GM12865 (cell line): ENCODE data around the gene ULBP1.
A peak's percentile ranks its signal among the peaks of the same experiment; 100 is the strongest.
"Not testable (repeated sequence)": the region's sequence is repeated elsewhere in the genome, so short reads cannot be mapped to it uniquely, and the experiment has no call there.

Experiments
- DNase-seq: peaks from one replicate; pipeline ENCODE4 v3.0.0; 2010; ENCODE audit warnings: low read depth
- H3K4me3 ChIP-seq: 2 replicates; pipeline ENCODE4 v1.5.1; 2011; ENCODE audit warnings: mild to moderate bottlenecking, low read depth, low read length, control low read depth
- TF ChIP-seq, protein P1 (sequence below): IDR thresholded peaks from 2 replicates; pipeline ENCODE4 v1.5.1; 2011; ENCODE audit warnings: low read length, control low read depth, low read depth, inconsistent platforms; ENCODE audit not compliant: insufficient read depth; ENCODE audit errors: missing control alignments

The ULBP1 gene

DNA sequence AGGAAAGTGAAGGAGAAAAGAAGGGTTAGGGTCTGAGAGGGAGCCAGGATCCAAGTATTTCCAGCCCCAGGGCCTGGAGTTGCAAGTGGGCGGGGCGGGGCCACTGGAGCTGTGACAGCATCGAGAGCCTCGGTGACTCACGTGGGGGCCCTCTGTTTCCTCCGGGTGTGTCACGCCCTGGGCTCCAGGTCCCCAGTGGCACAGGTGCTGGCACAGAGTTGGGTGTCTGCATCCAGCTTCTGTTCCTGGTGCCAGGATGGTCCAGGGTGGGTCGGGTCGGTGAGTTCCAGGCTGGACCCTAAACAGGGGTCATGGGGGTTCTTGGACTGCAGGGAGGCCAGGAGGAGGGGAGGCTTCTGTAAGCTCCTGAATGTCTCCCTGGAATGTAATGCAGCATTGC, 44.8 kb downstream of the ULBP1 start:
- no peak for DNase-seq
- TF ChIP-seq, protein P1, sequence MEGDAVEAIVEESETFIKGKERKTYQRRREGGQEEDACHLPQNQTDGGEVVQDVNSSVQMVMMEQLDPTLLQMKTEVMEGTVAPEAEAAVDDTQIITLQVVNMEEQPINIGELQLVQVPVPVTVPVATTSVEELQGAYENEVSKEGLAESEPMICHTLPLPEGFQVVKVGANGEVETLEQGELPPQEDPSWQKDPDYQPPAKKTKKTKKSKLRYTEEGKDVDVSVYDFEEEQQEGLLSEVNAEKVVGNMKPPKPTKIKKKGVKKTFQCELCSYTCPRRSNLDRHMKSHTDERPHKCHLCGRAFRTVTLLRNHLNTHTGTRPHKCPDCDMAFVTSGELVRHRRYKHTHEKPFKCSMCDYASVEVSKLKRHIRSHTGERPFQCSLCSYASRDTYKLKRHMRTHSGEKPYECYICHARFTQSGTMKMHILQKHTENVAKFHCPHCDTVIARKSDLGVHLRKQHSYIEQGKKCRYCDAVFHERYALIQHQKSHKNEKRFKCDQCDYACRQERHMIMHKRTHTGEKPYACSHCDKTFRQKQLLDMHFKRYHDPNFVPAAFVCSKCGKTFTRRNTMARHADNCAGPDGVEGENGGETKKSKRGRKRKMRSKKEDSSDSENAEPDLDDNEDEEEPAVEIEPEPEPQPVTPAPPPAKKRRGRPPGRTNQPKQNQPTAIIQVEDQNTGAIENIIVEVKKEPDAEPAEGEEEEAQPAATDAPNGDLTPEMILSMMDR, result no peak
- no peak overlapping the region for H3K4me3 ChIP-seq

DNA sequence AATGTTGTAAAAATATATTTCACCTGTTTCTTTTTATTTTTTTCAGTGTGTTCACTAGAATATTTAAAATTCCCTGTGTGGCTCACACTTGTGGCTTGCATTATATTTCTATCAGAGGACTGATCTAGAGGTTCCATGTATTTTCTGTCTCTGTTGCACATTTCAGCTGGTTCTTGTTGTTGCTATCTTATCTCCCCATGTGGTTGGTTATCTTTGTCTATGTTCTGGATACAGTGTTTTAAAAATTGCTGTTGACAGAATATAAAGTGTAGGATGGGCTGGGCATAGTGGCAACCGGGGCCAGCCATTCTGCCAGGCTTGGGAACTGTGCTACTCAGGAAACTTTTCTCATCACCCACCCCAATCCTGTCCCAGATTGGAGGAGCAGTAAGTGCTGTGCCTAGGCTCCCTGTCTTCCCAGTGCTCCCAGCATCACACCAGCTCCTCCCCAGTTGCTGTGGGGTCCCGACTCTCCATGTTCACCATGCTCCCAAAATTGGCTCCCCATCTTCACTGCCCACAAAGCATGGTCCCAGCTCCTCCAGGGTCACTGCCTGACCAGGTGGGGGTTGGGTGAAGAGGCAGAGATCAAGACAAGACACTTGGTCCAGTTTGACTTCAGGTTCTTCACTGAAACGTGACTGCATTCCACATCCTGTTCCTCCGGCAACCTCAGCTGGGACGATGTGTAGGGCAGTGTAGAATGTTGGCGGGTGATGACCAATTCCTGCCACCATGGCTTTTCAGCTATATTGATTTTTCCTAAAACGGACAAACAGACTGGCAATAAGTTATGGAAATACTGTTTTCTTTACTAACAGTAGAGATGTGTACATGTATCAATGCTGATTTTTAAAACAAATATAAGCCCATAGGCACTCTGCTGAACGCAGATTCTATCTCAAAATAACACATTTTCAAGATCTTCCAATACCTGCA, 49.4 kb downstream of the ULBP1 start:
- H3K4me3 ChIP-seq, DNase-seq: not testable (repeated sequence)

DNA sequence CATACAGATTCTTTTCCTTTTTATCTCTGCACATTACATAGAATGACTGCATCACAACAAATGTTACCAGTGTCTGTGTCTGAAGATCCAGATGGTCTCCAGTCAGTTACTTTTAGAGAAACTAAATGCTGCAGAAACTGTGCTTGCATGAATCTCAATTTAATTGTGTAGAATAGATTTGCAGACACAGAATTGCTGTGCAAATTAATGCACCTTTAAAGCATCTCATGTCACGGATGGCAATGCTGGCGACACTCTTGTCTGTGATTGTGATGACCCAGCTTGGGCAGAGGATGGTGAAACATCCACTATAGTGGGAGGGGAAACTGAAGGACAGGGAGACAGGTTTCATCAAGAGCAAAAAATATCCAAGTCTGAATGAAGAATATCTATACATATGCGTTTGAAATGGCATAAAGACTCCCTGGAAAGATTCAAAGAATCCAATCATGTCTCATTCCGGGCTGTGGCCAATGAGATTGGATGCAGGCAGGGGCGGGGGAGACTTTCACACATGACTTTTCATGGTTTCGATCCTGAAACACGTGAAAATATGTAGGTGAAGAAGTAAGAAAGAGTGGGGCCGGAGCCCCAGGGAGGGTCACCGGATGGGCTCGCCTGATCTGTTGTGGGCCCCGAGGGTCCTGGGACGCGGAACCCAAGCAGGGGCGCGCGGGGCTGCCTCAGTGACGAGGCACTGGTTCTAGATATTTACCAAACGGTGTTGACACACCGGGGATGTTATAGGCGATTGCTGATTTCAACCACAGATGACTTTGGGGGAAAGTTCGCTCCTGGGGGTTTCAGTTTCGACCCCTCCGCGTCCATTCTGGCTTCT, 50.3 kb downstream of the ULBP1 start:
- DNase-seq, H3K4me3 ChIP-seq: not testable (repeated sequence)

DNA sequence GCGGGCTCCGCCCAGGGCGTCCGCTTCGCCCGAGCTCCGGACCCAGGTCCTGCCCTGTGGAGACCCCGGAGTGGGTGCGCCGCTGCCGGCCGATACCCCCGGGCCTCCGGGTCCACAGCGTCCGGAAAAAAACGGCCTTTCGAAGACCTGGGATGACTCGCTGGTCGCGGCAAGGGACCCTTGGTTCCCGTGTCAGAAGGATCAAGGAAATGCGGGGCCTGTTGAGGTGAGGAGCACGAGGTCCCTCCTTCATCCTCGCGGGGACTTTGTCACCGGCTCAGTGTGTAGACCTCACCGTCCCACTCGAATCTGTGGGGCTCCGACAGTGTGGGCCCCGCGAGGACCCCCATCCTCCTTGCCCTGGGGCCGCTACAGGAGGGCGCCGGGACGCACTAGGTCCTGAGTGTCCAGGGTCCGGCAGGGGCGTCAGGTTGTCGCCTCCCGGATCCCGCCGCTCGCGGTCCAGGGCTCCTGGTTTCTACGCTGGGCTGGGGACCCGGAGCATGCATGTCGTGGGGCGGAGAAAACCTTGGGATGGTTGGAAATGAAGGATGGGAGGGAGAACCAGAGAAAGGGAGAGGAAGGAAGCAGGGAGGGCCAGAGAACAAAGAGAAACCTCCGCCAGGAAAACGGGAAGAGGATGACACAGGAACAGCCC, 51.0 kb downstream of the ULBP1 start:
- DNase-seq, H3K4me3 ChIP-seq: not testable (repeated sequence)

DNA sequence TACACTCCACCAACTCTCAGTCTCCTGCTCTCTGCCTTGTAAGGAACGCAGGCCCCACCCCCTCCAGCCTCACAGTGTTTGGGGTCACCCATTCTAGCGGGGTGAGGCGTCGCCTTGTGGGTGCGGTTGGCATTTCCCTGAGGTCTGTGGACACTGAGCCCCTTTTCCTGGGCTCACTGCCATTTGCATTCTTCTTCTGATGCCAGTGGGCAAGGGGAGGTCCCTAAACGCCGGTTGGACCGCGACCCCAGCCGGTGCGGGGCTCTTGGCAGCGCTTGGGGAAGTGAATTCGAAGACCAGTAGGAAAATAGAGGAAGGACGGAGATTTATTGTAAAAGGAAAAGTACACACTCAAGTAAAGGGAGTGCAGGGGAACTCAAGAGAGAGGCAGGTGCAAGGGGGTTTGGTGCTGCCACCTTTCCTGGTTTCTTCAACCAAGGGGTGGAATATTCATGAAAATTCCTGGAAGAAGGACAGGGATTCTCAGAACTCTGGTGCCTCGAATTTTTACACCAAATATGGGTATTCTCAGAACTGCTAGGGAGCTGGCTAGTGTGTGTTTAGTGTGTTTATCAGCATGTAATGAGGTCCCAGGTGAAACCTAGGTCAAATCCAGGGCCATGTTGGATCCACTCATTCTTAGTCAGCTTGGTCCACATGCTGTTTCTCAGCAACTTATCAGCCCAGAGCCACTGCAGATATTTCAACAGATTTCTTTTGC, 51.7 kb downstream of the ULBP1 start:
- DNase-seq, H3K4me3 ChIP-seq: not testable (repeated sequence)

DNA sequence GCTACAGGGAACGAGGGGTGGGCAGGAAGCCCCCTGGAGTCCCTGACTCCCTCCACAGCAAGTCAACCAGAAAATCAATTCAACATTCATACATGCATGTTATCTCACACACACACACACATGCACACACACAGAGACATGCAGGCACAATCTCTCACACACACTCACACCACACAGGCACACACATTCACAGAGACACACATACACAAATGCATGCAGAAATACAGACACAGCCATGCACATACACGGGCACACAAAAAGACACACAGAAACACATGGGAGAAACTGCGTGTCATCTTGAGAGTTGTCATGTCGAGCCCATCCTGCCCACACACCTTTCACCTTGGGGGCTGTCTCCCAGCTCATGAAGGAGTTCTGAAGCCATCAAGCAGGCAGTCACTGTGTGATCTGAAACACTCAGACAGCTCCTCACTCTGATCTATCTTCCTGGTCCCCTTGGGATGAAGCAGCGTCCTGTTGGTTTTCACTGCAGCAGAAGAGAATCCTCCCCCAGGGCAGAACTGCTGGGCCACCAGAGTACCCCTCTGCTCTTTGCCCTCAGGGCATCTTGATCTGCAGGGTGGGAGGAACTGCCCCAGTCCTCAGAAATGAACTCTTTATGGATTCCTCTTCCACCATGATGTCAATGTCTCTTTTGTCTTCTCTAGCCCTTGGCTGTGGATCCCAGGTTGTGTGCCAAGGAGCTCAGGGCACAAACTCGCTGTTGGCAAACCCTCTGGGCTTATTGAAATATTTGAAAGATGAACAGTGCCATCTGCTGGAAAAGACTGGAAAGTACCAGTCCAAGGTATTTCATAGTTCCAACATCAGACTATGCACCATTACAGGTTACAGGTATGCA, 52.8 kb downstream of the ULBP1 start:
- TF ChIP-seq, protein P1, result peak; percentile 48
- H3K4me3 ChIP-seq, result no peak overlapping the region
- peak; percentile 68 for DNase-seq

DNA sequence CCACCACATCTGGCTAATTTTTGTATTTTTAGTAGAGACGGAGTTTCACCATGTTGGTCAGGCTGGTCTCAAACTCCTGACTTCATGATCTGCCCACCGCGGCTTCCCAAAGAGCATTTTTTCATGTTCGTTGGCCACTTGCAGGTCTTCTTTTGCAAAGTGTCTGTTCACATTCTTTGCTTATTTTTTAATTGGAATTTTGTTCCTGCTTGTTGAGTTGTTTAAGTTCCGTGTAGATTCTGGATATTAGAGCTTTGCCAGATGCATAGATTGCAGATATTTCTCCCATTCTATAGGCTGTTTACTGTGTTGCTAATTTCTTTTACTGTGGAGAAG, 53.4 kb downstream of the ULBP1 start:
- not testable (repeated sequence) for H3K4me3 ChIP-seq, DNase-seq

DNA sequence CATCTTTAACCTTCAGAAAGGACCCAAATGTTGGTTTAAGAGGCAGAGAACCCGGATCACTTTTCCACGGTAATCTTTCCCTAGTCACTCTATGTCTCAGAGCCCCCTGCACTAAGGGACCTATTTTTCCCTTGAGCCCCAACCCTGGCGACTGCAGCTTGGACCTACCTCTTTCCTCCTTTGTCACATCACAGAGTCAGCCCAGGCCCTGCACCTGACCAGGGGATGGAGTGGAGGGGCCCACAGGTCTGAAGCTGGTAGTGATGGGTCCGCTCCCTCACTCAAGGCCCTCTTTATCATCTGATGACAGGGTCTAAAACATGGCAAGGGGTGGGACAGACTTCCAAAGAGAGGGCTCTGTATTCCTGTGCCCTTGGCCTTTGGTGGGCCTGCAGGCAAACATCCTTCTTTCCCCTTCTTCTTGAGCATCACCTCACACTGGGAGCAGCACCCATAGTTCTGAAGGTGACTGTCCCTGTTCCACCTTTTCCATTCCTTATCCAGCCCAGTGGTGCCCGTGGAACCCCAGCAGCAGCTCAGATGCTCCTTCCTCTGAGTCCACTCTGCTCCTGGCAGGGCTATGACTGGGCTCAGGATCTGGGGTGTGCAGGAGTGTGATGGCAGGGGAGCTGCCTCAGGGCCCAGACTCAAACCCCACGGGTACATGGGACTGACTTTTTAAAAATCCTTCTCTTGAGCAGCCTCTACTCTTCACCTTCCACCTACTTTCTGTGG, 55.3 kb downstream of the ULBP1 start:
- TF ChIP-seq, protein P1, result no peak
- DNase-seq, result no peak
- H3K4me3 ChIP-seq, result no peak overlapping the region

DNA sequence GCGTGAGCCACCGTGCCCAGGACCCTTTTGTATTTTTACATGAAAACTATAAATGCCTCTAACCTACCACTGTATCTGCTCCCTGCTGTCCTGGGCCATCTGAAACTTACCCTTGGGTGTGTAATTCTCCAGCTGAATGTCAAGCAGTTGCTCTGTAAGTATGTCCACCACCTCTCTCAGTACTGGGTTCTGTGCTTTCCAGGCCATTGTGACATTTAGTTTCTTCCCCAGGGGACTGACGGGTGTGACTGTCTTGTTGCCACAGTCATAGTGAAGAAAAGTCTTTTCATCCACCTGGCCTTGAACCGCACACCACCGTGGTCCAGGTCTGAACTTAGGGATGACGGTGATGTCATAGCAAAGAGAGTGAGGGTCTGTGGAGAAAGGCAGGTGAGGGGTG, 58.1 kb downstream of the ULBP1 start:
- DNase-seq, H3K4me3 ChIP-seq: not testable (repeated sequence)
